Activated T-helper 17 cell treated with anti-CD3 and anti-CD28 coated beads, Interleukin-2, amount 50 U/mL, for 72 hours (primary cell): ENCODE data around the gene C19orf25. TPM values are rescaled to one million over a fixed set of nuclear protein-coding genes. Genes with fewer than 3 reads are reported as not detected.

Experiments
- ATAC-seq: fragments of 150-1000 bp; cut with Tn5 transposase; replicated peaks from 2 replicates; pipeline ENCODE4 v1.10.0; 2021; ENCODE audit warnings: mild to moderate bottlenecking, moderate library complexity
- H3K27ac Mint-ChIP-seq: one replicate; pipeline ENCODE4 v1.8.0; 2022; ENCODE audit warnings: mixed read lengths
- H3K27me3 Mint-ChIP-seq: one replicate; pipeline ENCODE4 v1.8.0; 2022; ENCODE audit warnings: mixed read lengths
- H3K36me3 Mint-ChIP-seq: one replicate; pipeline ENCODE4 v1.8.0; 2022; ENCODE audit warnings: low read depth, mild to moderate bottlenecking, mixed read lengths
- H3K4me1 Mint-ChIP-seq: one replicate; pipeline ENCODE4 v1.8.0; 2022; ENCODE audit warnings: mixed read lengths
- H3K4me3 Mint-ChIP-seq: one replicate; pipeline ENCODE4 v1.8.0; 2022; ENCODE audit warnings: mild to moderate bottlenecking, mixed read lengths
- H3K9me3 Mint-ChIP-seq: one replicate; pipeline ENCODE4 v1.8.0; 2022; ENCODE audit warnings: mixed read lengths
- total RNA-seq, 2 donors: library from RNA; stranded (reverse); gene quantifications; one replicate each; pipeline ENCODE4 v1.2.3, GENCODE V29; 2022

The C19orf25 gene
- total RNA-seq, 2 donors from 2014 or later: 36.5 to 37.2 TPM

DNA sequence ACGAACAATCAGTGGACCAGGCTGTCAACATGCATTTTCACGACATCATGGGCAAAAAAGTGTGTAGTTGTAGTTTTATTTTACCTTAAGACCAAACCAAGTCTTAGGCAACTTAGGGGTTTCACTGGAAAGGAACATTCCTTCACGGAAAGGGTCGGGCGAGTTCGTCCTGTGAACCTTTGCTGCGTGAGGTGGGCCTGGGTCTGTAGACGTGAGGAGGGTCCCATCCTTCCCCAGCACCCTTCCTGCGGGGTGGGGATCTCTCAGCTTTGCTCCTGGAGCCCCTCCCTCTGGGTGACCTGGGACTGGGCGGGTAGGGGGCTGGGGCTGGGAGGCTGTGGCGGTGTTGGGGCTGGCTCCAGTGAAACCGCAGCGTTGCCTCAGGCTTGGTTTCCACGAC lies 53.1 kb downstream of the C19orf25 start:
- Mint-ChIP-seq H3K9me3 (no peaks in the 10 kb centered on the region), H3K27ac (no peak overlapping the region)

GRCh38 chr19:1425102-1425837 lies 53.7 kb downstream of the C19orf25 start:
- no peak for ATAC-seq
- H3K9me3 Mint-ChIP-seq: no peaks in the 10 kb centered on the region
- no peak overlapping the region for H3K27ac Mint-ChIP-seq
- H3K27me3 Mint-ChIP-seq: no peaks in the 10 kb centered on the region
- H3K36me3 Mint-ChIP-seq: peaks cover 93% of the 10 kb centered on the region
- no peaks in the 10 kb centered on the region for H3K4me1 Mint-ChIP-seq
- no peak overlapping the region for H3K4me3 Mint-ChIP-seq

More for the DNA sequence above, 53.1 kb downstream of the C19orf25 start:
- ATAC-seq: no peak
- Mint-ChIP-seq H3K4me3 (no peak overlapping the region), H3K27me3 (no peaks in the 10 kb centered on the region), H3K4me1 (no peaks in the 10 kb centered on the region), H3K36me3 (peaks cover 93% of the 10 kb centered on the region)

- H3K27ac Mint-ChIP-seq: no peak overlapping the region
- no peaks in the 10 kb centered on the region for H3K27me3 Mint-ChIP-seq
- H3K36me3 Mint-ChIP-seq: peaks cover 92% of the 10 kb centered on the region
- no peak overlapping the region for H3K4me3 Mint-ChIP-seq
- H3K4me1 Mint-ChIP-seq: no peaks in the 10 kb centered on the region
- no peak for ATAC-seq
- H3K9me3 Mint-ChIP-seq: no peaks in the 10 kb centered on the region
Measured at GRCh38 chr19:1424192-1424955, 54.6 kb downstream of the C19orf25 start.

DNA sequence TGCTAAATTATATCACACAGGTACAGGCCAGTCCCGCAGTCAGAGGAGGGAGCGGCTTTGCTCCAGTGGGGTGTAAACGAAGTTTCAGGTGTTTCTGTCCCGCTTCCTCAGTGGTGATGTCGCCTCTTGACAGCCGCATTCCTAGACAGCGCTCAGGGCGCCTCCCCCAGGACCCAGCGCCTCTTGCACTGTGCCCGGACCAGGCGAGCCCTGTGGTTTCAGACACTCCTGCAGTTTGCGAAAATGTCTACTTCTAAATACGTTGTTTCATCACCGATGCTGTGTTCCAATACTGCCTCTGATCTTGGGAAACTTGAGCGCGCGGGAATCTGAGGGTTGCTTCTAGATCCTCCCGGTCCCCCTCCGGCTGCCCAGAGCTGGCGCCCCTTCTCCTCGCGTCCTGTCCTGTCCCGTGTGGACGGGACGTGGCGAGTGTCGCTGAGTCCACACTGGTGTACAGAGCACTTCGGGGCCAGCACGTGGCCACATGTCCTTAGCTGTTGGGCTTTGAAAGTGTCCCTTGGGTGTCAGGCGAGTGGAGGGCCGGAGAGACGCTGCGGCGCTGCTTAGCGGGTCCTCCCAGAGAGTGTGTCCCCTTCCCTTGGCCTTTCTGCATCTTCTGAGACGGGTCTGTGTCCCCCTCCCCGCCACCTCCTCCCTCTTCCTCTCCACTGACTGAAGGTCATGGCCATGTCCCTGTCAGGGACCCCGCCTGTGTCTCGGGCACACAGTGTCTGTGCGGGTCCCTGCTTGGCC lies 55.4 kb downstream of the C19orf25 start:
- Mint-ChIP-seq H3K9me3 (no peaks in the 10 kb centered on the region), H3K27me3 (no peaks in the 10 kb centered on the region), H3K4me1 (no peaks in the 10 kb centered on the region), H3K4me3 (no peak overlapping the region), H3K36me3 (peaks cover 97% of the 10 kb centered on the region), H3K27ac (peak overlapping the region; percentile 55)
- no peak for ATAC-seq

Other genes starting within 250 kb of the C19orf25 start
- 1 to 10 TPM in 1 of 2 donors, under 1 TPM in 1; 0.77 to 1.4 TPM for gene CBARP, start 241.2 kb downstream of the C19orf25 start, total RNA-seq
- 100 to 1,000 TPM; 148 to 210 TPM for gene ATP5F1D, start 237.5 kb downstream of the C19orf25 start, total RNA-seq
- gene MIDN, start 230.6 kb downstream of the C19orf25 start, total RNA-seq: 10 to 100 TPM; 51.4 to 56.8 TPM
- 100 to 1,000 TPM; 150 to 172 TPM for gene CIRBP, start 209.9 kb downstream of the C19orf25 start, total RNA-seq
- gene FAM174C, start 203.7 kb downstream of the C19orf25 start, total RNA-seq: 10 to 100 TPM; 52.9 to 85.9 TPM
- not detected for gene EFNA2, start 193.3 kb downstream of the C19orf25 start, total RNA-seq
- 10 to 100 TPM; 51.5 to 87.9 TPM for gene NDUFS7, start 95.3 kb downstream of the C19orf25 start, total RNA-seq
- gene GAMT, start 77.7 kb downstream of the C19orf25 start, total RNA-seq: 10 to 100 TPM in 1 of 2 donors, 1 to 10 TPM in 1; 4.9 to 11.2 TPM
- 100 to 1,000 TPM; 161 to 271 TPM for gene DAZAP1, start 71.6 kb downstream of the C19orf25 start, total RNA-seq
- gene RPS15, start 40.8 kb downstream of the C19orf25 start, total RNA-seq: 1,000 to 10,000 TPM; 1,611 to 1,688 TPM
- under 1 TPM; 0.04 to 0.21 TPM for gene APC2, start 29.1 kb downstream of the C19orf25 start, total RNA-seq
- gene PCSK4, start 11.1 kb upstream of the C19orf25 start, total RNA-seq: 1 to 10 TPM; 2.4 to 7.8 TPM
- gene REEP6, start 12.0 kb upstream of the C19orf25 start, total RNA-seq: 1 to 10 TPM; 1.7 to 2.2 TPM
- gene ADAMTSL5, start 33.8 kb upstream of the C19orf25 start, total RNA-seq: 1 to 10 TPM; 3.0 to 3.9 TPM
- not detected for gene PLK5, start 44.9 kb upstream of the C19orf25 start, total RNA-seq
- gene MEX3D, start 89.1 kb upstream of the C19orf25 start, total RNA-seq: 1 to 10 TPM; 6.7 to 8.2 TPM
- 100 to 1,000 TPM in 1 of 2 donors, 10 to 100 TPM in 1; 71.5 to 128 TPM for gene MBD3, start 113.7 kb upstream of the C19orf25 start, total RNA-seq
- gene UQCR11, start 126.2 kb upstream of the C19orf25 start, total RNA-seq: 100 to 1,000 TPM; 120 to 209 TPM
- gene TCF3, start 173.4 kb upstream of the C19orf25 start, total RNA-seq: 10 to 100 TPM; 53.6 to 87.0 TPM